Smooth muscle cell (in vitro differentiated cells): ENCODE data around the gene COL8A1. TPM values are rescaled to one million over a fixed set of nuclear protein-coding genes. Genes with fewer than 3 reads are reported as not detected.

Experiments used
- DNase-seq: peaks from one replicate; lab custom pipeline; 2025; ENCODE audit not compliant: unreplicated experiment; lab: John Stamatoyannopoulos, UW
- H2AFZ ChIP-seq: fragments of 200-600 bp; sonication (generic); 2 replicates; pipeline ENCODE4 v1.6.0; 2016; ENCODE audit warnings: antibody characterized with exemption, low read depth, mild to moderate bottlenecking
- H3F3A ChIP-seq: fragments of 200-600 bp; sonication (generic); 2 replicates; pipeline ENCODE4 v1.6.0; 2017; ENCODE audit warnings: antibody characterized with exemption, low read depth
- H3K27ac ChIP-seq: fragments of 200-600 bp; sonication (generic); 2 replicates; pipeline ENCODE4 v1.5.1; 2016; ENCODE audit warnings: low read depth, mild to moderate bottlenecking
- H3K27me3 ChIP-seq: fragments of 200-600 bp; sonication (generic); 2 replicates; pipeline ENCODE4 v1.6.1; 2016; ENCODE audit warnings: low read depth, mild to moderate bottlenecking
- H3K36me3 ChIP-seq: fragments of 200-600 bp; sonication (generic); 2 replicates; pipeline ENCODE4 v1.5.1; 2016; ENCODE audit warnings: low read depth
- H3K4me1 ChIP-seq: fragments of 200-600 bp; sonication (generic); 2 replicates; pipeline ENCODE4 v1.5.1; 2016; ENCODE audit warnings: low read depth
- H3K4me2 ChIP-seq: fragments of 200-600 bp; sonication (generic); 2 replicates; pipeline ENCODE4 v1.6.0; 2016; ENCODE audit warnings: mild to moderate bottlenecking
- H3K4me3 ChIP-seq: fragments of 200-600 bp; sonication (generic); 2 replicates; pipeline ENCODE4 v1.5.1; 2016; ENCODE audit warnings: mild to moderate bottlenecking
- H3K79me2 ChIP-seq: fragments of 200-600 bp; sonication (generic); 2 replicates; pipeline ENCODE4 v1.6.0; 2016; ENCODE audit warnings: low read depth, mild to moderate bottlenecking
- H3K9ac ChIP-seq: fragments of 200-600 bp; sonication (generic); 2 replicates; pipeline ENCODE4 v1.6.0; 2016; ENCODE audit warnings: low read depth
- H3K9me3 ChIP-seq: fragments of 200-600 bp; sonication (generic); replicated peaks from 2 replicates; pipeline ENCODE4 v1.5.1; 2016; ENCODE audit warnings: low read depth
- H4K20me1 ChIP-seq: fragments of 200-600 bp; sonication (generic); 2 replicates; pipeline ENCODE4 v1.6.0; 2016; ENCODE audit warnings: low read depth
- CTCF ChIP-seq: fragments of 200-600 bp; sonication (generic); IDR thresholded peaks from 2 replicates; pipeline ENCODE4 v1.5.1; 2017; ENCODE audit warnings: borderline replicate concordance, mild to moderate bottlenecking, antibody characterized with exemption; ENCODE audit not compliant: insufficient read depth, poor library complexity, severe bottlenecking
- WGBS: methylation state at CpG from one replicate; pipeline ENCODE4 v1.1.7; 2016; ENCODE audit warnings: low lambda C conversion rate; 5-methylcytosine and 5-hydroxymethylcytosine counted together
- polyA plus RNA-seq: library from polyadenylated mRNA; unstranded; fragments of >200 nt; fragmentation: Nextera tagmentation; extraction: Ambion mirVana; gene quantifications from 2 replicates; pipeline ENCODE4 v1.2.1, GENCODE V29; 2016
- total RNA-seq: library from RNA; depleted of rRNA; stranded (reverse); fragments of >200 nt; gene quantifications from 2 replicates; pipeline ENCODE4 v1.2.3, GENCODE V29; 2014

The COL8A1 gene
- total and polyA plus RNA-seq, 2 experiments from 2014 or later, result 7.9 to 8.2 TPM

- Histone ChIP-seq H3K4me2 (no peak overlapping the region), H3K9me3 (no peaks in the 10 kb centered on the region), H3K79me2 (no peaks in the 10 kb centered on the region), H3K9ac (no peak overlapping the region), H3K36me3 (no peaks in the 10 kb centered on the region), H3K27me3 (no peaks in the 10 kb centered on the region), H4K20me1 (no peaks in the 10 kb centered on the region), H3K4me3 (no peak overlapping the region), H3K27ac (no peak overlapping the region), H3K4me1 (no peaks in the 10 kb centered on the region), H3F3A (no peaks in the 10 kb centered on the region), H2AFZ (no peak overlapping the region)
- no peak for TF ChIP-seq CTCF
- DNase-seq, result no peak
- 78% methylated on average over 2 of the region's 2 CpGs for WGBS
Observed at GRCh38 chr3:99757966-99758365, 119.6 kb downstream of the COL8A1 start.

DNA sequence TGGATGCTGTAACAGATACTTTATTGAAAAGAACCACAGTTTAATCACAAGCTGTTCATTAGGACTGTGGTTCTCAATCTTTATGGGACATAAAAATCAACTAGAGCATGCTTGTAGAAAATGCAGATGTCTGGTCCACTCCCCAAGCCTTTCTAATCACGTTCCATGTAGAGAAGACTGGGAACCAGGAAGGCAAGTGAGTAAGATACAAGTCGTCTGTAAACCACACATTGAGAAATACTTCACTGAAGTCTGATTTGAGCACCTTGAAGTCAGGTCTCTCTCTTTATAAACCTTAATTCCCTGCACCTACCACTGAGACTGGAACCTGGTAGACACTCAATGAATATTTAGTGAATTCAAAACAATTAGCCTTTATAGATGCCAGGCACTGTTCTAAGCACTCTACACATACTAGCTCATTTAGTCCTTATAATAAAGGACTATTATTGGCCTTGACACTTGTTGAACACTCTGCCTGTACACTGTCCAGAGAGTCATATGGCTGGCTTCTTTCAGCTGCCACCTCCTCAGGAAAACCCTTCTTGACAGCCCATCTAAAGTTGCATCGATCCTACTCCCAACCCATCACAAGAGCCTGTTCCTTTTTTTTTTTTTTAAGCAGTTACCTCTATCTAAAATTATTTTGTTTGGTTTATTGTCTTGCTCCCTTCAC is 120.2 kb downstream of the COL8A1 start:
- Histone ChIP-seq H3F3A (no peaks in the 10 kb centered on the region), H3K79me2 (no peaks in the 10 kb centered on the region), H4K20me1 (no peaks in the 10 kb centered on the region), H3K4me2 (no peak overlapping the region), H2AFZ (no peak overlapping the region), H3K4me1 (no peaks in the 10 kb centered on the region), H3K4me3 (no peak overlapping the region), H3K27ac (no peak overlapping the region), H3K9me3 (no peaks in the 10 kb centered on the region), H3K36me3 (no peaks in the 10 kb centered on the region), H3K27me3 (no peaks in the 10 kb centered on the region), H3K9ac (no peak overlapping the region)
- DNase-seq, result no peak
- no peak for TF ChIP-seq CTCF
- 46% methylated on average over 3 of the region's 3 CpGs for WGBS

GRCh38 chr3:99760031-99760430 is 121.6 kb downstream of the COL8A1 start:
- no peak for TF ChIP-seq CTCF
- Histone ChIP-seq H3K9ac (no peak overlapping the region), H3K9me3 (no peaks in the 10 kb centered on the region), H3K4me1 (no peaks in the 10 kb centered on the region), H3K79me2 (no peaks in the 10 kb centered on the region), H3K4me2 (no peak overlapping the region), H4K20me1 (no peaks in the 10 kb centered on the region), H3K36me3 (no peaks in the 10 kb centered on the region), H3K27ac (no peak overlapping the region), H3F3A (no peaks in the 10 kb centered on the region), H2AFZ (no peak overlapping the region), H3K27me3 (no peaks in the 10 kb centered on the region), H3K4me3 (no peak overlapping the region)
- WGBS, result 80% methylated on average over 1 of the region's 1 CpG
- no peak for DNase-seq

DNA sequence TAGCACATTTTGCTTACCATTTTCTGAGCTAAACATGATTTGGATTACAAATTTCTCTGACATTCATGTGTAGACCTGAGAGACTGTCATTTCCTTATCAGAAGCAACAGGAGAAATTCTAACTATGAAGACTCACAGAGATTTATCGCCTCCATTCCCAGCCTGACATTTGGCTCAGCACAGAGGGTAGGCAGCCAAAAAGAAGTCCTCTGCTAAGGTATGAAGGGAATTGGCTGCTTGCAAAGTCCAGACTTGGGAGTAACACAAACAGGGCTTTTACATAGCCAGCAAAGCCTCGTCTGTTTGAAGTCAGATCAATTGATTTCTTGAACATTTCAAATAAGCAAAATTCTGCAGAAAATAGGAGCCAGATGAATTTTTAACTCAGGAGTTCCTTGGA is 122.2 kb downstream of the COL8A1 start:
- TF ChIP-seq CTCF, result no peak
- H3K4me2 ChIP-seq, result no peak overlapping the region
- H2AFZ ChIP-seq, result no peak overlapping the region
- no peaks in the 10 kb centered on the region for H3K36me3 ChIP-seq
- no peak overlapping the region for H3K27ac ChIP-seq
- WGBS, result 82% methylated on average over 2 of the region's 2 CpGs
- no peak for DNase-seq
- H3K27me3 ChIP-seq, result no peaks in the 10 kb centered on the region
- no peak overlapping the region for H3K4me3 ChIP-seq
- no peaks in the 10 kb centered on the region for H3K79me2 ChIP-seq
- H3K9me3 ChIP-seq, result no peaks in the 10 kb centered on the region
- no peaks in the 10 kb centered on the region for H3F3A ChIP-seq
- H4K20me1 ChIP-seq, result no peaks in the 10 kb centered on the region
- no peaks in the 10 kb centered on the region for H3K4me1 ChIP-seq
- H3K9ac ChIP-seq, result no peak overlapping the region
